DOHH2 (cell line): ENCODE measurements around the gene SYNDIG1L.
A peak's percentile ranks its signal among the peaks of the same experiment; 100 is the strongest.

Experiments used
- H3F3A ChIP-seq: fragments of 200-600 bp; sonication (generic), shearing (Covaris generic); 2 replicates; pipeline ENCODE4 v1.6.0; 2016; ENCODE audit warnings: antibody characterized with exemption, mild to moderate bottlenecking; ENCODE audit not compliant: control insufficient read depth, insufficient read depth
- H3K27ac ChIP-seq: fragments of 200-600 bp; sonication (generic); 2 replicates; pipeline ENCODE4 v1.5.1; 2014; ENCODE audit warnings: low read depth, mild to moderate bottlenecking, low read length, moderate library complexity
- H3K27me3 ChIP-seq: fragments of 200-600 bp; sonication (generic); 2 replicates; pipeline ENCODE4 v1.6.1; 2014; ENCODE audit warnings: mild to moderate bottlenecking, low read length, mixed read lengths; ENCODE audit not compliant: control insufficient read depth
- H3K36me3 ChIP-seq: fragments of 200-600 bp; sonication (generic); 2 replicates; pipeline ENCODE4 v1.6.1; 2014; ENCODE audit warnings: mild to moderate bottlenecking, low read length, moderate library complexity, mixed read lengths; ENCODE audit not compliant: control insufficient read depth
- H3K4me1 ChIP-seq: fragments of 200-600 bp; sonication (generic); 2 replicates; pipeline ENCODE4 v1.6.1; 2014; ENCODE audit warnings: mild to moderate bottlenecking, low read length, mixed read lengths; ENCODE audit not compliant: control insufficient read depth
- H3K4me2 ChIP-seq: fragments of 200-600 bp; sonication (generic); 2 replicates; pipeline ENCODE4 v1.6.0; 2014; ENCODE audit warnings: mild to moderate bottlenecking, low read length, moderate library complexity
- H3K4me3 ChIP-seq: fragments of 200-600 bp; sonication (generic); 2 replicates; pipeline ENCODE4 v1.5.1; 2014; ENCODE audit warnings: mild to moderate bottlenecking, low read length, mixed read lengths
- H3K79me2 ChIP-seq: fragments of 200-600 bp; sonication (generic); 2 replicates; pipeline ENCODE4 v1.6.1; 2014; ENCODE audit warnings: mild to moderate bottlenecking, low read length, mixed read lengths; ENCODE audit not compliant: control insufficient read depth
- H3K9me2 ChIP-seq: fragments of 200-600 bp; sonication (generic); replicated peaks from 2 replicates; pipeline ENCODE4 v1.6.1; 2014; ENCODE audit warnings: mild to moderate bottlenecking, low read length, mixed read lengths; ENCODE audit not compliant: control insufficient read depth
- H3K9me3 ChIP-seq: fragments of 200-600 bp; sonication (generic); 2 replicates; pipeline ENCODE4 v1.6.1; 2014; ENCODE audit warnings: antibody characterized with exemption, low read length, mixed read lengths; ENCODE audit not compliant: control insufficient read depth, insufficient read depth
- H4K20me1 ChIP-seq: fragments of 200-600 bp; sonication (generic); 2 replicates; pipeline ENCODE4 v1.6.0; 2014; ENCODE audit warnings: low read depth, mild to moderate bottlenecking, antibody characterized with exemption, low read length, moderate library complexity; ENCODE audit not compliant: control insufficient read depth, insufficient read depth
- CTCF ChIP-seq: fragments of 200-600 bp; sonication (generic); IDR thresholded peaks from one replicate; pipeline ENCODE4 v1.5.1; 2014; ENCODE audit warnings: antibody characterized with exemption, mild to moderate bottlenecking, low read depth, low read length; ENCODE audit not compliant: poor library complexity, severe bottlenecking
- EZH2phosphoT487 ChIP-seq: fragments of 200-600 bp; sonication (generic); IDR thresholded peaks from 2 replicates; pipeline ENCODE4 v1.6.1; 2017; ENCODE audit warnings: borderline replicate concordance, mild to moderate bottlenecking, antibody characterized with exemption, low read length, moderate library complexity, mixed read lengths

SYNDIG1L gene

GRCh38 chr14:74400919-74401503, 25.0 kb downstream of the SYNDIG1L start:
- peak overlapping the region; percentile 90 for H3K4me2 ChIP-seq
- no peaks in the 10 kb centered on the region; the same call in 1 of the 2 replicates for H4K20me1 ChIP-seq
- H3K9me3 ChIP-seq, result no peaks in the 10 kb centered on the region
- no peaks in the 10 kb centered on the region for H3F3A ChIP-seq
- no peak for TF ChIP-seq CTCF
- TF ChIP-seq EZH2phosphoT487, result no peak
- no peaks in the 10 kb centered on the region for H3K79me2 ChIP-seq
- peak overlapping the region; percentile 67 for H3K4me3 ChIP-seq
- H3K36me3 ChIP-seq, result no peaks in the 10 kb centered on the region
- H3K9me2 ChIP-seq, result no peaks in the 10 kb centered on the region
- H3K27me3 ChIP-seq, result peaks cover 25% of the 10 kb centered on the region; the same call in 1 of the 2 replicates
- peaks cover 22% of the 10 kb centered on the region for H3K4me1 ChIP-seq
- H3K27ac ChIP-seq, result no peak overlapping the region

GRCh38 chr14:74400031-74400685, 25.9 kb downstream of the SYNDIG1L start:
- Histone ChIP-seq H3K4me2 (no peak overlapping the region), H3K4me1 (peaks cover 22% of the 10 kb centered on the region), H3K27me3 (peaks cover 25% of the 10 kb centered on the region; the same call in 1 of the 2 replicates), H3K9me3 (no peaks in the 10 kb centered on the region), H3K79me2 (no peaks in the 10 kb centered on the region), H3K36me3 (no peaks in the 10 kb centered on the region), H3F3A (no peaks in the 10 kb centered on the region), H3K9me2 (no peaks in the 10 kb centered on the region), H3K27ac (no peak overlapping the region), H4K20me1 (no peaks in the 10 kb centered on the region; the same call in 1 of the 2 replicates), H3K4me3 (no peak overlapping the region)
- TF ChIP-seq CTCF (peak; percentile 16), EZH2phosphoT487 (no peak)

GRCh38 chr14:74395094-74395493, 30.9 kb downstream of the SYNDIG1L start:
- TF ChIP-seq CTCF (no peak), EZH2phosphoT487 (no peak)
- H3K4me2 ChIP-seq, result no peak overlapping the region

More at GRCh38 chr14:74395094-74395493, 30.9 kb downstream of the SYNDIG1L start:
- H3K9me2 ChIP-seq, result no peaks in the 10 kb centered on the region
- H3K4me1 ChIP-seq, result no peaks in the 10 kb centered on the region
- no peaks in the 10 kb centered on the region for H3F3A ChIP-seq
- H3K4me3 ChIP-seq, result no peak overlapping the region
- no peaks in the 10 kb centered on the region for H3K9me3 ChIP-seq
- H3K27me3 ChIP-seq, result peaks cover 16% of the 10 kb centered on the region; the same call in 1 of the 2 replicates
- H3K27ac ChIP-seq, result no peak overlapping the region
- no peaks in the 10 kb centered on the region; the same call in 1 of the 2 replicates for H4K20me1 ChIP-seq
- H3K79me2 ChIP-seq, result no peaks in the 10 kb centered on the region
- no peaks in the 10 kb centered on the region for H3K36me3 ChIP-seq
